AG04449 (cell line): ENCODE measurements around the gene USH1C.

ENCODE experiments used
- CTCF ChIA-PET: fragments of 350-600 bp; formaldehyde crosslinking; extraction: SDS; loops from one replicate; lab custom pipeline; 2021; ENCODE audit warnings: antibody characterized with exemption; lab: Yijun Ruan, JAX
- POLR2A ChIA-PET: fragments of 400-600, 350-600 bp; formaldehyde crosslinking; extraction: SDS; loops from one replicate; lab custom pipeline; 2020; ENCODE audit warnings: antibody characterized with exemption, inconsistent platforms; lab: Yijun Ruan, JAX
- DNase-seq: peaks from one replicate; pipeline ENCODE4 v3.0.0-alpha.2; 2010; ENCODE audit warnings: low read depth, low spot score
- H3K4me3 ChIP-seq: 2 replicates; pipeline ENCODE4 v1.5.1; 2011; ENCODE audit warnings: low read depth, mild to moderate bottlenecking, control low read depth, low read length
- TF ChIP-seq, protein P1 (sequence below): IDR thresholded peaks from one replicate; pipeline ENCODE4 v1.5.1; 2011; ENCODE audit warnings: mild to moderate bottlenecking, moderate library complexity, low read length, control low read depth, inconsistent platforms; ENCODE audit not compliant: insufficient read depth; ENCODE audit errors: missing control alignments

USH1C gene

DNA sequence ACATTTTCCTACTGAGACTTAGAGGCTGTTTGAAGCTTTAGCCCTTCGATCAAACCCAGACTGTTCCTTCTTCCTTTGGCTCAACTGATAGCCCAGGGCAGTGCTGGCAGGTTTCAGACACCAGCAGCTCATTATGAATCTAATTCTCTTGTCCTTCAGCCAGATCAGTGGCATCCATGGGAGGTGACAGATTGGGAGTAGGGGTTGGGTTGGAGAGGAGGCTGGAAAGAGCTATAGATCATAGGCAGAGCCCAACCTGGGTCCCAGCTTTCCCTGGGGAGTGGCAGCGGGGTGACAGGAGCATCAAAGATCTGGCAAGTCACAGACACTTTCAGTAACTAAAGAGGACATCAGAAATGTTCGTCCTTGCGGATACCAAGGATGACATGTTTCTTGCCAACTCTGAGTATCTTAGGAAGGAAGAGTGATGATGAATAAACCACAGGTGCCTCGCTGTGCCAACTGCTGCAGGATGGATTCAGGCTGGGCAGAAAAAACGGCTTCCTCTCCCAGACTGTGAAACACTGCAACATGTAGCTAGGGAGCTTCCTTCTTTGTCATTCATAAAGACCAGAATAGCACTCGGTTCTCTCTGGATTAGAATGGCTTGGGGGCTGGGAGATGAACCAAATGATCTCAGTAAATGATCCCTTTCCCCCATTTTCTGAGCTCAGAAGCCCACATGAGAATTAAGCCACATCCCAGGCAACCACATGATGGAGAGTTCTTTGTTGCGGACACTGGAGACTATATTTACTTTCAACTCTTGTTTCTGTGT lies 86.6 kb downstream of the USH1C start:
- ChIA-PET POLR2A (no interaction called here), CTCF (no interaction called here)
- no peak for DNase-seq
- no peak overlapping the region for H3K4me3 ChIP-seq
- TF ChIP-seq, protein P1, sequence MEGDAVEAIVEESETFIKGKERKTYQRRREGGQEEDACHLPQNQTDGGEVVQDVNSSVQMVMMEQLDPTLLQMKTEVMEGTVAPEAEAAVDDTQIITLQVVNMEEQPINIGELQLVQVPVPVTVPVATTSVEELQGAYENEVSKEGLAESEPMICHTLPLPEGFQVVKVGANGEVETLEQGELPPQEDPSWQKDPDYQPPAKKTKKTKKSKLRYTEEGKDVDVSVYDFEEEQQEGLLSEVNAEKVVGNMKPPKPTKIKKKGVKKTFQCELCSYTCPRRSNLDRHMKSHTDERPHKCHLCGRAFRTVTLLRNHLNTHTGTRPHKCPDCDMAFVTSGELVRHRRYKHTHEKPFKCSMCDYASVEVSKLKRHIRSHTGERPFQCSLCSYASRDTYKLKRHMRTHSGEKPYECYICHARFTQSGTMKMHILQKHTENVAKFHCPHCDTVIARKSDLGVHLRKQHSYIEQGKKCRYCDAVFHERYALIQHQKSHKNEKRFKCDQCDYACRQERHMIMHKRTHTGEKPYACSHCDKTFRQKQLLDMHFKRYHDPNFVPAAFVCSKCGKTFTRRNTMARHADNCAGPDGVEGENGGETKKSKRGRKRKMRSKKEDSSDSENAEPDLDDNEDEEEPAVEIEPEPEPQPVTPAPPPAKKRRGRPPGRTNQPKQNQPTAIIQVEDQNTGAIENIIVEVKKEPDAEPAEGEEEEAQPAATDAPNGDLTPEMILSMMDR, result no peak

DNA sequence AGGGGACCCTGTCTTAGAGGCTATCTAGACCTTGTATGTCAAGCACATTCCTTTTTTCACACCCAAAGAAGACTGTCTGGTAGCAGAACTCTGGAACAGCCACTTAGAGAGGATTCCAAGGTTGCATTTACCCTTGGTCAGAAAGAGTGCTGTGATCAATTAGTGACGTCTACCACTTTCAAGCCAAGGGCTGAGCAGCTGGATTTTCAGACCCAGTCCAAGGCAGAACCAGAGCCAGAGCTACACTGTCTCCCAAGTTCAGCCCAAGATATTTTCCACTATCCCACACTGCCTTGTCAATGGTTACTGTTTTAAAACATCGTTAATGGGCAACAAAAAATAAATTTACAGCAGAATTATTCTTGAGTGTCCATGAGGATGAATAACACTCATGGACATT lies 91.5 kb downstream of the USH1C start:
- ChIA-PET POLR2A (no interaction called here), CTCF (no interaction called here)
- DNase-seq, result no peak
- TF ChIP-seq, protein P1, result no peak
- no peak overlapping the region for H3K4me3 ChIP-seq

DNA sequence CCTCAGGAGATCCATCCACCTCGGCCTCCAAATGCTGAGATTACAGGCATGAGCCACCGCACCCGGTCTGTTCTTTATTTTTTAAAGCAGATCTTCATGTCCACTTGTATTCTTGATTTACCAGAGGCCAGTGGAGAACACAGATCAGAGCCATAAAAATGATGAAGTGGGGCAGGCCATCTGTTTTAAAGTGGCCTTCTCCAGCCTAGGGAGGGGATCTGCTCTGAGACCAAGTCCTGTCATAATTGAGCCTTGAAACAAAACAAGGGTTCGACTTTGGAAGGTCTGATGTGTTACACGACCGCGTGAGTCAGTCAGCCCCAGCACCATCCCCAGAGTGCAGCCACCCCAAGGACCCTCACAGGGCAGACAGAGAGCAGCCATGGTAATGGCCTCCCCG lies 95.1 kb downstream of the USH1C start:
- H3K4me3 ChIP-seq, result no peak overlapping the region
- ChIA-PET POLR2A (interaction anchor here (0.5 kb wide), 1 partner anchor 390 kb away, joined by 5 read pairs; no protein-coding TSS in a partner anchor), CTCF (interaction anchor here (0.6 kb wide), 1 partner anchor 81 kb away, joined by 3 read pairs; no protein-coding TSS in a partner anchor)
- TF ChIP-seq, protein P1, result no peak
- DNase-seq, result no peak

DNA sequence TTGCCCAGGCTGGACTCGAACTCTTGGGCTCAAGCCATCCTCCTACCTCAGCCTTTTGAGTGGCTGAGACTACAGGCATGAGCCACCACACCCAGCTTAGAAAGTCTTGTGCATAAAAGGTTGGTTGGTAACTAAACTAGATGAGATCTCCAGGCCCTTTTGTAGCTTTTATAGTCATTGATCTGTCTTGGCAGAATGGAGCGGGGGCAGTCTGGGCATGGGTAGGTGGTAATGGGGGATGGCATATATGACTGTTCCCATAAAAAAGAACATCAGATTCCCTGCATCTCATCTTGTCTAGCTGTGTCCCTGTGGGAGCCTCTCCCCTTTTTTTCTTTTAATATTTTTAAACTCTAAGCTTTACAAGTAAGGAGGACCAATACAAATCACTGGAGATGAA lies 97.7 kb downstream of the USH1C start:
- ChIA-PET POLR2A (no interaction called here), CTCF (no interaction called here)
- TF ChIP-seq, protein P1, result no peak
- no peak for DNase-seq
- no peak overlapping the region for H3K4me3 ChIP-seq

DNA sequence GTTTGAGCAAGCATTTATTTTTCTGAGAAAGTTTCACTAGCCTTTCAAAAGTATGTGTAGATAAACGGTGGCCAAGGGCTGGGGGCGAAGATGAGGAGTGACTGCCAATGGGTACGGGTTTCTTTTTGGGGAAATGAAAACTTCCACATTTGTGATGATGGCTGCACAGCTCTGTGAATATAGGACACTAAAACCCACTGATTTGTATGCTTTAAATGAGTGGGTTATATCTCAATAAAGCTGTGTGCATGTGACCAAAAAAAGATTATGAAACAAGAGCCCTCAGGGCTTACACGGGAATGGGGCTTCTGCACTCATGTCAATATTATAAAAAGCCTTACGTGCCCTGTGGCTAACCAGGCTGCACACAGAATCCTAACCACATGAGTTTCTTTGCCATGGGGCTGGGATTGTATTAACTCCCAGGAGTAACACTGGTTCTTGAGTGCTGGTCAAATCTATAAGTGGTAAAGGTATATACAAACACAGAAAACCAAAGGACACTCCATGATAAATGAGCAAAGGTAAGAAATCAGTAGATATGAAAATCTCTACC lies 98.9 kb downstream of the USH1C start:
- no peak for DNase-seq
- ChIA-PET CTCF (interaction anchor here (0.9 kb wide), 1 partner anchor 59 kb away, joined by 3 read pairs; no protein-coding TSS in a partner anchor), POLR2A (no interaction called here)
- H3K4me3 ChIP-seq, result no peak overlapping the region
- TF ChIP-seq, protein P1, result no peak

DNA sequence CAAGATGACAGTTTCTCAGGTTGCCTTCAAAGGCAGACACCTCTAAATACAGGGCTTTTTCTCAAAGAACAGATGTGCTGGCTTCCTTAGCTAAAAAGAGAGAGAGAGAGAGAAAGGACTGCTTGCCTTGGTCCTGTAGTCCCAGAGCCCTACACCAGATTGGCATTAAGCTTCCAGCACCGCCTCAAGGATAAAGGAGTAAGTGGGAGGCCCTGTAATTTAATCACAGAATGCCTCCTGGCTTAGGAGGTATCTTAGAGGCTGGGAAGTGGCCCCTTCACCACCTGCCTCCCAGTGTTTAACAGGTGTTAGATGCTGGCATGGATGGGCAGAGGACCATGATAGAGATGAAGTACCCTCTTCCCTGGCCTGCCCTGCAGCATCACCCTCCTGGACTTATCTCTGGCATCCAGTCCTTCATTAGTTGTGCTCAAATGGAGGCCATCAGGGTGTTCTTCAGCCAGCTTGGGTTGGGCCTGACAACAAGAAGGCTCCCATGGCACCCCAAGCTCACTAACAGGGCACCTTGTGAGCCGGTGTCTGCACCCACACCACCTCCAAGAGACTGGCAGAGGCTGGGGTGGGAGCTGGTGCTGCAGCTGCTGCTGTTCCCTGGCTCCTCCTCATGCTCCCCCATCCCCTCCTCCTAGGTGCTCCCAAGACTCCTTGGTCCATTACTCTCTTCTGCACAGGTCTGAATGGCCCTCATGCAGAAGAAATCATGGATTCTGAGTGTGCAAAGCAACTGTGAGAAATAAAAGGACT lies 100.1 kb downstream of the USH1C start:
- ChIA-PET POLR2A (no interaction called here), CTCF (interaction anchor here (0.9 kb wide), 1 partner anchor 57 kb away, joined by 3 read pairs; no protein-coding TSS in a partner anchor)
- no peak for DNase-seq
- no peak overlapping the region for H3K4me3 ChIP-seq
- TF ChIP-seq, protein P1, result no peak
